Gastroesophageal sphincter (tissue), 3 donors: Measurements from ENCODE around the gene FRMD3.

Experiments
- EP300 ChIP-seq: sonication (generic); formaldehyde crosslinking; IDR thresholded peaks from one replicate; pipeline ENCODE4 v1.6.1; 2017; ENCODE audit warnings: antibody characterized with exemption, mild to moderate bottlenecking
- POLR2A ChIP-seq, 2 donors: fragments of 450-650 bp; IDR thresholded peaks; one replicate each; pipeline ENCODE4 v1.6.1; 2017; ENCODE audit warnings: antibody characterized with exemption in 2 of 2, mild to moderate bottlenecking in 2 of 2, moderate library complexity in 1 of 2
- POLR2AphosphoS5 ChIP-seq: sonication (generic); formaldehyde crosslinking; IDR thresholded peaks from one replicate; pipeline ENCODE4 v1.6.1; 2017; ENCODE audit warnings: antibody characterized with exemption
- TF ChIP-seq, protein P1 (sequence below), 4 experiments: fragments of 200-600 bp in 2 of 4; fragments of 450-650 bp in 2 of 4; sonication (generic) in 1 of 4; IDR thresholded peaks; one replicate each; pipeline ENCODE4 v1.5.1; 2017 to 2019; ENCODE audit warnings: antibody characterized with exemption in 4 of 4, mild to moderate bottlenecking in 2 of 4, moderate library complexity in 2 of 4

DNA sequence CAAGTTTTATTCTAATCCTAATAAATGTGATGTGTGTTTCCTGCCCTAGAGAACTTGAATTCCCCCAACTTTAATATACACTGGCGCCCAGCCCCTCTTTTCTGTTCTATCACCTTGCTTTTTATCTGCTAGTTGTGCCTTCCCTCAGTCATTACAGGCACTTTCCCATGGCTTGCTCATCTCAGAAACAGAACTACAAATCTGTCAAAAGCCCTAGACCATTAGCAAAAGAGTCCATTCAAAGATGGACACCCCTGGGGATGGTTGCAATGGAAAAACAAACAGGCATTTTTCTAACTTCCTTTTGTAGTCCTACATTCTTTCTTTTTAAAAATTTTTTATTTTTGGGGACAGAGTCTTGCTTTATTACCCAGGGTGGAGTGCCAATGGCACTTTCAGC lies 48.2 kb downstream of the FRMD3 start:
- no peak for TF ChIP-seq POLR2A (IDR thresholded peaks at IDR 0.05)
- TF ChIP-seq, protein P1, sequence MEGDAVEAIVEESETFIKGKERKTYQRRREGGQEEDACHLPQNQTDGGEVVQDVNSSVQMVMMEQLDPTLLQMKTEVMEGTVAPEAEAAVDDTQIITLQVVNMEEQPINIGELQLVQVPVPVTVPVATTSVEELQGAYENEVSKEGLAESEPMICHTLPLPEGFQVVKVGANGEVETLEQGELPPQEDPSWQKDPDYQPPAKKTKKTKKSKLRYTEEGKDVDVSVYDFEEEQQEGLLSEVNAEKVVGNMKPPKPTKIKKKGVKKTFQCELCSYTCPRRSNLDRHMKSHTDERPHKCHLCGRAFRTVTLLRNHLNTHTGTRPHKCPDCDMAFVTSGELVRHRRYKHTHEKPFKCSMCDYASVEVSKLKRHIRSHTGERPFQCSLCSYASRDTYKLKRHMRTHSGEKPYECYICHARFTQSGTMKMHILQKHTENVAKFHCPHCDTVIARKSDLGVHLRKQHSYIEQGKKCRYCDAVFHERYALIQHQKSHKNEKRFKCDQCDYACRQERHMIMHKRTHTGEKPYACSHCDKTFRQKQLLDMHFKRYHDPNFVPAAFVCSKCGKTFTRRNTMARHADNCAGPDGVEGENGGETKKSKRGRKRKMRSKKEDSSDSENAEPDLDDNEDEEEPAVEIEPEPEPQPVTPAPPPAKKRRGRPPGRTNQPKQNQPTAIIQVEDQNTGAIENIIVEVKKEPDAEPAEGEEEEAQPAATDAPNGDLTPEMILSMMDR (IDR thresholded peaks at IDR 0.05), result no peak
- no peak for TF ChIP-seq EP300
- no peak for TF ChIP-seq POLR2AphosphoS5
